Hippocampal formation (tissue), 2 donors: ENCODE data around the gene FMC1.
"Not testable (repeated sequence)": the region's sequence is repeated elsewhere in the genome, so short reads cannot be mapped to it uniquely, and the experiment has no call there.

Experiments
- DNase-seq, 2 donors: peaks; one replicate each; lab custom pipeline; 2025; lab: John Stamatoyannopoulos, UW

Gene FMC1

GRCh38 chr7:139340037-139340807 is 915 bp upstream of the FMC1 start:
- peak; percentile 95 to 96 for DNase-seq

DNA sequence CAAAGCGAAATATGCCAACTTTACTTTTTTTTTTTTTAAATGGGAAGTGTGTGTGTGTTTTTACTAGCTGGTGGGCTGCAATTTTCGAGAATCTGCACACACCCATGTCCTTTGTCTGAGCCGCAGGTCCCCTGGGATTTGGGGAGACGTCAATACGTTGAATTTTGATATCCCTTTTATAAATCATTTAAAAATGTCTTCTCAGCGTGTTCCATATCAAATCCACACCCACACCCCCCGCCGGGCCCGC is 404 bp upstream of the FMC1 start:
- DNase-seq = no peak

DNA sequence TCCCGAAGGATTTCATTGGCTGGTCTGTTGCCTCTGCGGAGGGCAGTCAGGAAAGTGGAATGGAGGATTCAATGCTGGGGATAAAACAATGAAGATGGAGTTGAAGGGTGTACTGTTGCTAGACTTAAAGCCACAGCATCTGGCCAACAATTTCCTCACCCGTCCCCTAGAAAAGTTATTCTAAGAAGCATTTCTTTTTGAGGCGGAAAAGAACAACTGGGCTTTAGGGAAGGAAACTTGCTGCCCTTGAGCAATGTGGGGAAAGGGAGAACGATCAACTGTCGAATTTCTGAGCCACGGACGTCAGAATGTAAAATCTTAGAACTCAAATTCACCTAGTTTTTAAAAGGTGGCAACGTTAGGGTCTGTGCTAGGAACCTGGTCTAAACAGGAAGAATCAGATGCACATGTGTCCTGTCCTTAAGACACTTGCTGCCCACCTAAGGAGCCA is 664 bp downstream of the FMC1 start:
- no peak for DNase-seq

DNA sequence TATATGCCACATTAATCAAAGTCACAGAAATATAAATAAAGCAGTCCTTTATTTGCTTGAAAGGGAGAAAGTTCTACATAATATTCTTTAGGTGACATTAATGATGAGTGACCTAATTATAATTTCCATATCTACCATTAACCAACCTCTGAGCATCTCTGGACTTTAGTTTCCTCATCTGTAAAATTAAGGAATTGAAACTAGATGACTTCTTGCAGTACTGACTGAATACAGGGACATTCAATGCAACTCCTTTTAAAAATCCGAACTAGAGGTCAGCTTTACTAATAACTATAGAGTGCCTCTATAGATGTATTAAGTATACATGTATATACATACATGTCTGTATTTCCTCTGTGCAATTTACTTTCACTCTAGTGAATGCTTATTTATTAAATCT is 3.9 kb downstream of the FMC1 start:
- no peak for DNase-seq

DNA sequence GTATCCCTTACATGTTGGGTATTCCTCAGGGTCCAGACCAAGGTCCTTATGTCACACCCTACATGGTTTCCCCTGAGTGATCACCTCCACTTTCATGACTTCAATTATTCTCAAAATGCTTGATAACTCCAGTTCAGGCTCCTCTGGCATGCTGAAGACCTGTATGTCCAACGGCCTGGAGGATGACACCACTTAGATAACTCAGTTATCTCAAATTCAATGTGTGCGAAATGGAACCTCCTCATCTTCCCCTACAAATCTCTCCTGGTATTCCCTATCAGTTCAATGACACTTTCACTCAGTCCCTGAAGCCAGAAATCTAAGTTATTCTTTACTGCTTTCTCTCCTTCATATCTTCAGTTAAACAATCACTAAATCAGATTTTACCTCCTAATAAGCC is 9.9 kb downstream of the FMC1 start:
- no peak for DNase-seq

DNA sequence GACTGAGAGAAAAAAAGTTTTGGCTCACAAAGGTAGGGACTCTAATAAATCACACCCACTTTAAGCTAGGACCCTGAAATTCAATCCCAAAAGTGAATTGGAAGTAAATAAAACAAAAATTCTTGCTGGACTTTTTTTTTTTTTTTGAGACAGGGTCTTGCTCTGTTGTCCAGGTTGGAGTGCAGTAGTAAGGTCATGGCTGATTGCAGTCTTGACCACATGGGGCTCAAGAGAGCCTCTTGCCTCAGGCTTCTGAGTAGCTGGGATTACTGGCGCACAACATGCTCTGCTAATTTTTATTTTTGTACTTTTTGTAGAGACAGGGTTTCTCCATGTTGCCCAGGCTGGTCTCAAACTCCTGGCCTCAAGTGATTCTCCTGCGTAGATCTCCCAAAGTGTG is 13.6 kb downstream of the FMC1 start:
- DNase-seq = no peak

GRCh38 chr7:139355320-139355719 is 14.2 kb downstream of the FMC1 start:
- no peak for DNase-seq

DNA sequence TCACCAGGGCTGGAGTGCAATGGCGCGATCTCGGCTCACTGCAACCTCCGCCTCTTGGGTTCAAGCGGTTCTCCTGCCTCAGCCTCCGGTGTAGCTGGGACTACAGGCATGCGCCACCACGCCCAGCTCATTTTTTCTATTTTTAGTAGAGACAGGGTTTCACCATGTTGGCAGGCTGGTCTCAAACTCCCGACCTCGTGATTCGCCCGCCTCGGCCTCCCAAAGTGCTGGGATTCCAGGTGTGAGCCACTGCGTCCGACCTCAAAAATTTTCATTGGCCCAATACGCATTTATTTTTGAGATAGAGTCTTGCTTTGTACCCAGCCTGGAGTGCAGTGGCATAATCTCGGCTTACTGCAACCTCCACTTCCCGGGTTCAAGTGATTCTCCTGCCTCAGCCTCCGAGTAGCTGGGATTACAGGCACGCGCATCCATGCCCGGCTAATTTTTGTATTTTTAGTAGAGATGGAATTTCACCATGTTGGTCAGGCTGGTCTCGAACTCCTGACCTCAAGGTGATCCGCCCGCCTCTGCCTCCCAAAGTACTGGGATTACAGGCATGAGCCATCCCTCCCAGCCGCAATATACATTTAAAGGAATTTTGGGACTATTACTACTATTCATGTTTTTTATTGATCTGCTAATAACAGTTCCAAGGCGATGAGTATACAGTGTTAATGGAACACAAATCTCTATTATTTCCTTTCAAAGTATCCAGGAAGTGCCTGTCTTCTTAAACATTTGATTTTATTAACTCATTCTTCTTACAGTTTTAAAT is 16.8 kb downstream of the FMC1 start:
- DNase-seq = not testable (repeated sequence)

DNA sequence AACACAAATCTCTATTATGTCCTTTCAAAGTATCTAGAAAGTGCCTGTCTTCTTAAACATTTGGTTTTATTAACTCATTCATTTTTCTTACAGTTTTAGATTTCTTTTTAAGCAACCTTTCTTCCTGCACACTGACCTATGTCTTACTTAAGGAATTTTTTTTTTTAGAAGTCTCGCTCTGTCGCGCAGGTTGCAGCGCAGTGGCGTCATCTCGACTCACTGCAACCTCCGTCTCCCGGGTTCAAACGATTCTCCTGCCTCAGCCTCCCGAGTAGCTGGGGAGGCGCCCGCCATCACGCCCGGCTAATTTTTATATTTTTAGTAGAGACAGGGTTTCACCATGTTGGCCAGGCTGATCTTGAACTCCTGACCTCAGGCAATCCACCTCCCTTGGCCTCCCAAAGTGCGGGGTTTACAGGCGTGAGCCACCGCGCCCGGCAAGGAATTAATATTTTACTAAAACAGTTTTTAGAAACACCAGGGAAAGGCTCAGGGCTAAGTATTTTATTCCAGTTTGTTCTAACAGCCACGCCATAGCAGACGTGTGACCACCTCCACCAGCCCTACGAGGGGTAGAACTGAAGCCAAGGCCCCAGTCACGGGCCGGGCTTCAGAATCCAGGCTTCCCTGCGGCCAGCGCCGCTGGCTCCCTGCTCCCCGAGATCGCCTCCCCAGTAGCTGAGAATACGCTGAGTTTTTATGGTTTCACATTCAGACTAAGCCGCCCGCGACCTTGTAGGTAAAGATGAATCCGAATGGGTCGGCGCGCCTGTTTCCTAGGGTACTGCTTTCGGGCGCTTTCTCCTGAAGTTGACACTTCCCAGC is 17.6 kb downstream of the FMC1 start:
- DNase-seq = peak in 1 of 2 donors; percentile 62

DNA sequence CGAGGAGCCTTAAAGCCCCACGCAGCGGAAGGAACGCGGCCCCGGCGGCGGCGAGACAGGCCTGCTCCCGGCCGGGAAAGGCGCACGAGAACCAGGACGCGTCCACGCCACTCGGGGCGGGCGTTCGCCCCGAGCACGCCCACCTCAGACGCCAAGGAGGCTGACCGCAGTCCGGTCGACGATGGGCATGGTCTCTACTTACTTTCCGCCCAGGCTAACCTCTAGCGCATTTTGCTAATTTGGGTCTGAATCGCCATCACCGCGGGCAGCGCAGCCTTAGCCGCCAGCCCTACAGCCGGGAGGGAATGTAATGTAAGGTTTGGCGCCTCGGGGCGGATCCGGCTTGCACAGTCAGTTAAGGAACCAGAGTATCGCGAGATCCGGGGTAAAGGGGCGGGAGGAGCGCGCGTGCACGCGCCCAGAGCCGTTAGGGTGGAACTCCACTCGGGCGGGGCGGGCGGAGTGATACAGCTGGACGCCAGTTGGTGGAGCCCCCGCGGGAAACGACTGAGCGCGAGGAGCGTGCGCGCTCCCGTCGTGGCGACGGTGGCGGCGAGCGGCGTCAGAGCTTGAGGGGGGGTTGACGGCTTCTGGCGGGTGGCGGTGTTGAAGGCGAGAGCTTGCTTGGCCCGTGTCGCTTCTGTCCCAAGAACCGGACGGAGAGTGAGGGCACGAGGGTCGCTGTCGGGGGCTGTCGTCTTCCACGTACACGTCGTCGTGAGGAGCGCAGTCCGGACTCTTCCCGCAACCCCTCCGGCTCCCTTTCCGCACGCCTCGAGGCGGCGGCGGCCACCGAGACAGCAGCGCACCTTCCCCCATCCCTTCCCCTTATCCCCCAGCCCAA is 18.5 kb downstream of the FMC1 start, which contains the start of gene LUC7L2:
LUC7L2 (plus strand) TSS at position 529 of the 844 bp plus-strand sequence. CDS start 368 bp downstream, outside the sequence.
- peak; percentile 98 to 99 for DNase-seq

- peak; percentile 94 to 95 for DNase-seq
Observed at GRCh38 chr7:139360210-139360947, 19.2 kb downstream of the FMC1 start.

DNA sequence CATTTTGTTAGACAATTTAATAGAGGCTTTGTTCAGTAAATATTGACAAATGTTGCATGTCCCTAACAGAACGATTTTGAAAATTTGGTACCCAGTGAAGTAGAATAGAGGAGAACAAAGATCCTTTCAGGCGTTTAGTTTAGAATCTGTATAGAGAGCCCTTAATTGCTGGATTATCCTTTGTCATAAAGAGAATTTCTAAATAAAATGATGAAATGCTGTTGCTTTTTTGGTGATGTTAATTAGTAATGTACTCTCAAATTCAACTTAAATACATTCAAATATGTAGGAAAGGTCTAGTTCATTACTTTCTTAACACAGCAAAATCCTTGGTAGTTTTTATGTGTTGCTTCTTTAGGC is 19.8 kb downstream of the FMC1 start:
- no peak for DNase-seq

GRCh38 chr7:139361523-139361922 is 20.4 kb downstream of the FMC1 start:
- no peak for DNase-seq

DNA sequence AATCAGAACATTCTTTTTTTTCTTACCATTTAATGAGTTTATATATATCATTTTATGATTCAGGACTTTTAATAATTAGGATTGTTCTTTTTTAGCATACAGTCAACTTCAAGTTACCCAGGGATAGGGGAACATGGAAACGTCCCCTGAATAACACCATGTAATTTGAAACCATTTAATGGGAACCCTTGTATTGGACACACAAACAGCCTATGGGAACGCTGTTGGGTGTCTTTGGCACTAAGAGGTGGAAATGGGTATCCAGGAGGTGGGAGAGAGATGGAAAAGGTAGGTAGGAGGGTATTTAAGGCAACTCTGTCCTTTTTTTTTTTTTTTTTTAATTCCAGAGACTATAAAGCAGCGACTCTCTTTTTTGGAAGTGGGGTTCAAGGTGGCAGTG is 21.2 kb downstream of the FMC1 start:
- no peak for DNase-seq

GRCh38 chr7:139362981-139363380 is 21.8 kb downstream of the FMC1 start:
- no peak for DNase-seq

GRCh38 chr7:139365336-139365735 is 24.2 kb downstream of the FMC1 start:
- DNase-seq = no peak

- no peak for DNase-seq
Observed at GRCh38 chr7:139366400-139366799, 25.3 kb downstream of the FMC1 start.

- no peak for DNase-seq
Observed at GRCh38 chr7:139367438-139368155, 26.5 kb downstream of the FMC1 start.

DNA sequence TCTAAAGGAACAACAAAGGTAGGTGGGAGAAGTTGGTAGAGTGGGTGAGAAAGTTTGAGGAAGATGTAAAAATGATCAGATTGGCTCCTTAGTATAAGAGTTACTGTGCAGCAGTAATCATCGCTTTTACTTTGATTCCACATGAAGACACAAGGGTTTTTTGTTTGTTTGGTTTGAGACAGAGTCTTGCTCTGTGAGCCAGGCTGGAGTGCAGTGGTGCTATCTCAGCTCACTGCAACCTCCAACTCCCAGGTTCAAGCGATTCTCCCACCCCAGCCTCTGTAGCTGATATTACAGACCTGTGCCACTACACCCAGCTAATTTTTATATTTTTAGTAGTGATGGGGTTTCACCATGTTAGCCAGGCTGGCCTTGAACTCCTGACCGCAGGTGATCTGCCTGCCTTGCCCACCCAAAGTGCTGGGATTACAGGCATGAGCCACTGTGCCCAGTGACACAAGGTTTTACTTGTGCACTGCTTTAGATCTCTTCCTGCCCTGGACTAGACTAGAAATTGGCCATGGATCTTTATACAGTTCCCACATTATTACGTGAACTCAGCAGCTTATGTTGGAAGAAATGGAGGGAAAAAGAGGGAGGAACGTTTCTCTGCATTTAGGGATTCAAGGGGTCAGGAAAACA is 29.3 kb downstream of the FMC1 start:
- no peak for DNase-seq

DNA sequence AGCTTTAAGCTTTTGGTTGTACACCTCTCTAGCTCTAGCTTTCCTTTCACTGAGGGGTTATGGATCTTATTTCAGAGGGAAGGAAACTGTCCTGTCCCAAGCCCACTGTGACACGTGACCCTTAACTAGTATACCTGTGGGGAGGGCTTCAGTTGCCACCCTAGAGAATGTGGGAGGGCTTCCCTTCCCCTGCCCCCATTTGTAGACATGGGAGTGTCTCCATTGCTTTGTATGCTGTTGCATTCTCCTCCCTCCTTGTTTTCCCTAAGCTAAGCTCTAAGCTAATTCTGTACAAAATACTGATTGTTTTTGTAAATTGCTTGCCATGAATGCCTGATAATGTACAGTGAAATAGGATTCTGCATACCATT is 29.8 kb downstream of the FMC1 start:
- no peak for DNase-seq
